Measurements from ENCODE around the gene GADL1. TPM values are rescaled to one million over a fixed set of nuclear protein-coding genes. Genes with fewer than 3 reads are reported as not detected.

Gene GADL1
- total RNA-seq, 4 donors from 2014 or later = not detected

- Histone ChIP-seq H3K9me3 (no peaks in the 10 kb centered on the region), H3K4me3 (no peak overlapping the region), H3K27ac (no peak overlapping the region), H3K36me3 (no peaks in the 10 kb centered on the region), H3K27me3 (no peaks in the 10 kb centered on the region), H3K4me1 (no peaks in the 10 kb centered on the region)
- 36 to 56% methylated on average over 2 of the region's 2 CpGs for WGBS, 2 donors
- no peak for TF ChIP-seq POLR2A (IDR thresholded peaks at IDR 0.05)
- no peak for TF ChIP-seq CTCF (IDR thresholded peaks at IDR 0.05)
- DNase-seq = no peak
- intact Hi-C loops (cut with DNase I) = no loop called here
These were observed 160.8 kb downstream of the GADL1 start for GRCh38 chr3:30733696-30734095.

GRCh38 chr3:30733209-30733608 is 161.3 kb downstream of the GADL1 start:
- Histone ChIP-seq H3K4me3 (no peak overlapping the region), H3K36me3 (no peaks in the 10 kb centered on the region), H3K9me3 (no peaks in the 10 kb centered on the region), H3K27ac (no peak overlapping the region), H3K4me1 (no peaks in the 10 kb centered on the region), H3K27me3 (no peaks in the 10 kb centered on the region)
- TF ChIP-seq POLR2A (IDR thresholded peaks at IDR 0.05) (no peak), CTCF (IDR thresholded peaks at IDR 0.05) (no peak)
- intact Hi-C loops (cut with DNase I) = no loop called here
- no peak for DNase-seq
- WGBS, 2 donors = 73 to 77% methylated on average over 1 of the region's 1 CpG

- H3K4me1 ChIP-seq = no peaks in the 10 kb centered on the region
- no peak overlapping the region for H3K27ac ChIP-seq
- intact Hi-C loops (cut with DNase I) = no loop called here
- DNase-seq = no peak
- no peaks in the 10 kb centered on the region for H3K9me3 ChIP-seq
- H3K4me3 ChIP-seq = no peak overlapping the region
- no peaks in the 10 kb centered on the region for H3K27me3 ChIP-seq
- TF ChIP-seq POLR2A (IDR thresholded peaks at IDR 0.05) (no peak), CTCF (IDR thresholded peaks at IDR 0.05) (no peak)
- 86 to 91% methylated on average over 3 of the region's 3 CpGs for WGBS, 2 donors
- no peaks in the 10 kb centered on the region for H3K36me3 ChIP-seq
These were observed 163.5 kb downstream of the GADL1 start for GRCh38 chr3:30730967-30731366.

GRCh38 chr3:30729936-30730335 is 164.5 kb downstream of the GADL1 start:
- H3K4me3 ChIP-seq = no peak overlapping the region
- DNase-seq = no peak
- no peak overlapping the region for H3K27ac ChIP-seq
- no peaks in the 10 kb centered on the region for H3K9me3 ChIP-seq
- H3K27me3 ChIP-seq = no peaks in the 10 kb centered on the region
- intact Hi-C loops (cut with DNase I) = no loop called here
- H3K36me3 ChIP-seq = no peaks in the 10 kb centered on the region
- TF ChIP-seq POLR2A (IDR thresholded peaks at IDR 0.05) (no peak), CTCF (IDR thresholded peaks at IDR 0.05) (no peak)
- no peaks in the 10 kb centered on the region for H3K4me1 ChIP-seq

GRCh38 chr3:30729512-30729911 is 164.9 kb downstream of the GADL1 start:
- TF ChIP-seq CTCF (IDR thresholded peaks at IDR 0.05) (no peak), POLR2A (IDR thresholded peaks at IDR 0.05) (no peak)
- intact Hi-C loops (cut with DNase I) = no loop called here
- no peak for DNase-seq

More at GRCh38 chr3:30729512-30729911, 164.9 kb downstream of the GADL1 start:
- H3K9me3 ChIP-seq = no peaks in the 10 kb centered on the region
- no peaks in the 10 kb centered on the region for H3K36me3 ChIP-seq
- no peaks in the 10 kb centered on the region for H3K4me1 ChIP-seq
- WGBS, 2 donors = 80 to 86% methylated on average over 2 of the region's 2 CpGs
- H3K27me3 ChIP-seq = no peaks in the 10 kb centered on the region
- no peak overlapping the region for H3K4me3 ChIP-seq
- no peak overlapping the region for H3K27ac ChIP-seq
